Measurements from ENCODE around the gene AS3MT.
"Not testable (repeated sequence)": the region's sequence is repeated elsewhere in the genome, so short reads cannot be mapped to it uniquely, and the experiment has no call there.

The AS3MT gene

GRCh38 chr10:102837230-102837721 is 32.0 kb upstream of the AS3MT start, which contains the start of gene CYP17A1:
TSS of gene CYP17A1 (minus strand) at chr10:102837413. CDS start at chr10:102837361, 52 bp downstream.
- H3K36me3 ChIP-seq (replicated peaks), result no peaks in the 10 kb centered on the region
- no peaks in the 10 kb centered on the region for H3K27me3 ChIP-seq (replicated peaks)
- no peak for TF ChIP-seq CTCF (IDR thresholded peaks at IDR 0.05; ENCODE audit: low read depth, low read length, missing control alignments)
- in situ Hi-C loops (cut with HindIII; ENCODE audit: low pct_ligation_motif_present, low sequenced_read_pairs), result no loop called here
- DNase-seq, result no peak
- H3K27ac ChIP-seq, result no peak within 1 kb of the TSS
- no peak within 1 kb of the TSS for H3K4me3 ChIP-seq (ENCODE audit: low read depth, low read length)

- H3K27me3 ChIP-seq (replicated peaks); in situ Hi-C loops (cut with HindIII; ENCODE audit: low pct_ligation_motif_present, low sequenced_read_pairs); H3K27ac ChIP-seq; DNase-seq; H3K36me3 ChIP-seq (replicated peaks); H3K4me3 ChIP-seq (ENCODE audit: low read depth, low read length): not testable (repeated sequence)
These were observed 30.9 kb upstream of the AS3MT start for GRCh38 chr10:102838276-102838927.

- Histone ChIP-seq H3K4me3 (ENCODE audit: low read depth, low read length) (no peak overlapping the region), H3K27me3 (replicated peaks) (no peaks in the 10 kb centered on the region), H3K36me3 (replicated peaks) (no peaks in the 10 kb centered on the region), H3K27ac (no peak overlapping the region)
- in situ Hi-C loops (cut with HindIII; ENCODE audit: low pct_ligation_motif_present, low sequenced_read_pairs), result no loop called here
- TF ChIP-seq CTCF (IDR thresholded peaks at IDR 0.05; ENCODE audit: low read depth, low read length, missing control alignments), result no peak
- no peak for DNase-seq
These were observed 27.4 kb upstream of the AS3MT start for GRCh38 chr10:102841827-102842345.

- H3K4me3 ChIP-seq (ENCODE audit: low read depth, low read length); H3K36me3 ChIP-seq (replicated peaks); DNase-seq; in situ Hi-C loops (cut with HindIII; ENCODE audit: low pct_ligation_motif_present, low sequenced_read_pairs); H3K27me3 ChIP-seq (replicated peaks); H3K27ac ChIP-seq: not testable (repeated sequence)
These were observed 26.1 kb upstream of the AS3MT start for GRCh38 chr10:102843139-102843538.

- H3K4me3 ChIP-seq (ENCODE audit: low read depth, low read length); H3K36me3 ChIP-seq (replicated peaks); DNase-seq; H3K27me3 ChIP-seq (replicated peaks); in situ Hi-C loops (cut with HindIII; ENCODE audit: low pct_ligation_motif_present, low sequenced_read_pairs); H3K27ac ChIP-seq: not testable (repeated sequence)
These were observed 25.0 kb upstream of the AS3MT start for GRCh38 chr10:102844190-102844776.

GRCh38 chr10:102845352-102845902 is 23.8 kb upstream of the AS3MT start:
- Histone ChIP-seq H3K27me3 (replicated peaks) (no peaks in the 10 kb centered on the region), H3K27ac (no peak overlapping the region), H3K36me3 (replicated peaks) (no peaks in the 10 kb centered on the region), H3K4me3 (ENCODE audit: low read depth, low read length) (no peak overlapping the region)
- in situ Hi-C loops (cut with HindIII; ENCODE audit: low pct_ligation_motif_present, low sequenced_read_pairs), result no loop called here
- TF ChIP-seq CTCF (IDR thresholded peaks at IDR 0.05; ENCODE audit: low read depth, low read length, missing control alignments), result no peak
- DNase-seq, result no peak

- H3K27me3 ChIP-seq (replicated peaks), result no peaks in the 10 kb centered on the region
- H3K36me3 ChIP-seq (replicated peaks), result no peaks in the 10 kb centered on the region
- in situ Hi-C loops (cut with HindIII; ENCODE audit: low pct_ligation_motif_present, low sequenced_read_pairs), result no loop called here
- TF ChIP-seq CTCF (IDR thresholded peaks at IDR 0.05; ENCODE audit: low read depth, low read length, missing control alignments), result no peak
- DNase-seq, result no peak
- H3K27ac ChIP-seq, result no peak overlapping the region
- H3K4me3 ChIP-seq (ENCODE audit: low read depth, low read length), result no peak overlapping the region
These were observed 19.2 kb upstream of the AS3MT start for GRCh38 chr10:102850025-102850518.

GRCh38 chr10:102853237-102853636 is 16.0 kb upstream of the AS3MT start:
- H3K27ac ChIP-seq; H3K36me3 ChIP-seq (replicated peaks); H3K4me3 ChIP-seq (ENCODE audit: low read depth, low read length); in situ Hi-C loops (cut with HindIII; ENCODE audit: low pct_ligation_motif_present, low sequenced_read_pairs); H3K27me3 ChIP-seq (replicated peaks); DNase-seq: not testable (repeated sequence)

- in situ Hi-C loops (cut with HindIII; ENCODE audit: low pct_ligation_motif_present, low sequenced_read_pairs); H3K27me3 ChIP-seq (replicated peaks); H3K36me3 ChIP-seq (replicated peaks); H3K4me3 ChIP-seq (ENCODE audit: low read depth, low read length): not testable (repeated sequence)
- H3K27ac ChIP-seq, result peak overlapping the region; percentile 74
- peak; percentile 98 for DNase-seq
These were observed 13.4 kb upstream of the AS3MT start for GRCh38 chr10:102855731-102856436.
